HG03460 (cell line): ENCODE data around the gene C1R.

Source experiments
- ATAC-seq: cut with Tn5 transposase; IDR thresholded peaks from one replicate; pipeline ENCODE4 v1.9.1; 2021; ENCODE audit not compliant: unreplicated experiment

The C1R gene

GRCh38 chr12:7092229-7092985 is at the start of gene C1R:
Gene C1R, minus strand, starts transcription at chr12:7092445. Its CDS starts 57 bp downstream, at chr12:7092388.
- no peak for ATAC-seq

DNA sequence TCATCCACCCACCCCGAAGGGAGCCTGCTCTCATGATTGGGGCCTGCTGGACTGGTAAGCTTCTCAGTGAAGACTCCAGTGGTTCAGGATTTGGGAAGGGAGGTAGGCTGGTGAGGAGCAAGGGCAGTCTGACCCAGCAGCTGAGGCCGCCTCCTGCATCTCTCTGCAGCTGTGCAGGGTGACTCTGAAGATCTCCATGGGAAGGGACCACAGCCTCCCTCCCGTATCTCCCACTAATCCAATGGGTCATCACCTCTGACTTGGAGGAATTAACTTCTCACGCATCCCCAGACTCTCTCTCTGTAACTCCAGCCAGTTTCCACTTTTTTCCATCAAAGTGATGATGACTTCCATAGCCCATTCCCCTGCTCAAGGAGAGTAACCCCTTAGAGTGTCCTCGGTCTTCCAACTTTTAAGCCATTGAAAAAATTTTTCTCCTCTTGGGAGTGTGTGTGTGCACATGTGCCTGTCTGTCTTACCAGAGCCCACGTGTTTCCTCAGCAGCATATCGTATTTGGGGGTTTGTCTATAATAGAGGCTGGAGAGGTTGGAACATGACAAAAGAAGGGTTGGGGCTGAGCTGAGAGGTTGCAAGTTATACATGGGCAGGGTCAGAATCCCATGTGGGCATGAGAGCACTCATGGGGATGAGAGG is 49.2 kb upstream of the C1R start:
- no peak for ATAC-seq

DNA sequence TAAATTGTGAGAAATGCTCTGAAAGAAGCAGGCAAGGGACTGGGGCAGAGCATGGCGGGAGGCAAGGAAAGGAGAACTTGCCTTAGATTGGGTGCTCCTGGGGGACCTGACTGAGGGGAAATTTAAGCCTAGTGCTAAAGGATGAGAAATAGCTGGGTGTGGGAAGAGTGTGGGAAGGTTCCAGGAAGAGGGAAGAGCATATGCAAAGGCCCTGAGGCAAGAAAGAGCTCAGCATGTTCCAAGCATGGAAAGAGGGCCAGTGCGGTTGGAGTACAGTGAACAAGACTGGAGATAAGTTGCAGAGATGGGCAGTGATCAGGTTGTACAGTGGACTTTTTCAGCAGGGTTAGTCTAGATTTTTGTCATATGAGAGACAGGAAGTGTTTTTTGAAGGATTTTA is 47.0 kb upstream of the C1R start:
- no peak for ATAC-seq

DNA sequence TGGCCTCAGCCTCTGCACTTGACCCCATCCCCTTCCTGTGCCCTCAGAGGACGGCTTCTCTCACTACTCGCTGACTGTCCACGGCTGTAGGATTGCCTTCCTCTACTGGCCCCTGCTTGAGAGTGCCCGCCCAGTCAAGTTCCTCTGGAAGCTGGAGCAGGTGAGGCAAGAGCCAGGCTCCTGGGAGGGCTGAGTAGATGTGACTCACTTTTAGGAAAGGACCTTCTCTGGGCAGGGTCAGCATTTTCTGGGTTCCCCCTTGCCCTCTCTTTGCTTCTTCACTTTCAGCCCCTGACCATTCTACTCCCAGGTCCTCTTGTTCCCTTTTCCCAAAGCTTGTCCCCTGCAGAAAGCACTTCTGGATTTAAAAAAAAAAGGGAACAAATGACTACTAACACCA is 45.7 kb upstream of the C1R start:
- no peak for ATAC-seq

- no peak for ATAC-seq
These were observed 44.4 kb upstream of the C1R start for GRCh38 chr12:7136676-7137075.

DNA sequence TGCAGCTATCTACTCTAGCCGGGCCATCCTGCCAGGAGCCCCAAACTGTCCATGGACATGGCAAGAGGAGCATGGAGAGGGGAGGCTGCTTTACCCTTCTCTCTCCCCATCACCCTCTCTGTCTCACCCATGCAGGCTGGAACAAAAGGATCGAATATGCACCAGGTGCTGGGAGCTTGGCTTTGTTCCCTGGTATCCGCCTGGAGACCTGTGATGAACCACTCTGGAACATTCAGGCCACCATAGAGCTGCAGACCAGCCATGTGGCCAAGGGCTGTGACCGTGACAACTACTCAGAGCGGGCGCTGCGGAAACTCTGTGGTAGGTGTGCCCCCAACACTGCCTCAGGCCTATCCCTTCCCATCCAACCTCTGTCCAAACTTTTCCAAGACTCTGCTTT is 43.8 kb upstream of the C1R start:
- no peak for ATAC-seq

DNA sequence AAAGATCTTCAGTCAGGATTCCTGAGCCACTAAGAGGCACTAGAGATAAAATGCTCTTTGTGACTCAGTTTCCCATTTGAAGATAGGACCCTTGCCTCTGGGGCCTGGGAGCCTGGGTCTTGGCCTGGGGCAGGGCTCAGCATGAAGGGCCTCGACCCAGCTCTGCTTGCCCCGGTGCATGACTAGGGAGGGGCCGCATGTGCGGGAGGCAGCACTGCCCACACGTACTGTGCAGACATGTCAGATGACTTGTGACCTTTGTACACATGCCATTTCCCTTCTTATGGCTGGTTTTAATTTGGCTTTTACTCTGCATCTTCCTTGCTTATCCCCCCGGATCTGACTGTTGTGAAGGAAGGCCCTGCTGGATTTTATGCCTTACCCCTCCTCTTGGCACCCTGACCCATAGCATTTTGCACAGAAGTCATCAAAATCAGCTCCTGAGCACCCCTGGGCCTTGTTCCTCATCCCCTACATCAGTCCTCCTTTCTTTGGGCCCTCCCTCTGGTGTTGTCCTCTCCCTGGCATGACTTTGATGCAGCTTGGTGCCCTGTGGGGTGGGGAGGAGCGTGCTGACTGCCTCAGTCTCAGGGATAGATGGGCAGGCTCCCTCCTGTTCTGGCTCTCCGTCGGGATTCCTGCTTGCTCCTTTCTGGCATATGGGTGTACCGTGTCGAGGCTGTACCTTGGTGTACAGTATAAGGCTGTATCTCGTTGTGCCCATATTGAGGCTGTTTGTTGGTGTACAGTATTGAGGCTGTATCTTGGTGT is 42.3 kb upstream of the C1R start:
- no peak for ATAC-seq

GRCh38 chr12:7131502-7131866 is 39.2 kb upstream of the C1R start:
- ATAC-seq: no peak

- no peak for ATAC-seq
These were observed 38.7 kb upstream of the C1R start for GRCh38 chr12:7130701-7131501.

DNA sequence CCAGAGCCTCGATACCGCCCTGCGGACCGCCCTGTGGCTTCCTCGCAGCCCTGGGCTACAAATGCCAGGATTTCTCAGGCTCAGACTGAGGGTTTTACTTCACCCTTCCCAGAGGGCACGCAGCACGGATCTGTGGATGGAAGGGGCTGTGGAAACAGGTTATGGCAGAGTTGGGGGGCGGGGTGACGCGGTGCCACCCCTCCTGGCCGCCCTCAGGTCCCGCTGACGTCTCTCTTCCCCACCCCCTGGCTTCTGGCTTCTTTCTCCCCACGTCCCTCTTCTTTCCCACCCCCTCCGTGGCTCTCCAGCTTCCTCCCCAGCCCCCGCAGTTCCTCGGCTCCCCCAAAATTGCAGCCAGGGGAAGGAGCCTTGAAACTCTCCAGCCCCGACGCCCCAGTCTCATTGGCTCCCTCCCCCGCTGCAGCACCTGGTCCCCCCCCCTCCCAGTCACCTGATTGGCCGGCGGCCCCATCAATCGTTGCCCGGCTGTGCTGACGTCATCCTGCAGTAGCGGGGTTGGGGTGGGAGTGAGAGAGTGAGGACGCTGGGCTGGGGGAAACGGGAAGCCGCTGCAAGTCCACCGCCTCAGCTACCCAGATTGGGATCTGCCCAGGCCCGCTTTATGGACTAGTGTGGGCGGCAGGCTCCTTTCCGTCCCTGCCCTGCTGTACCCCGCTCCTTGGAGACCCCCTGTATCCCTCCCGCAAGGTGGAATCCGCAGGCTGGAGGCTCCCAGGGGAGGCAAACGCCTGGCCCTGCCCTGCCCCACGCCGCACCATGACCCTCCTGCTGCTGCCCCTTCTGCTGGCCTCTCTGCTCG is 37.8 kb upstream of the C1R start, which contains the start of gene CLSTN3:
TSS of gene CLSTN3 (plus strand) at position 500 of the 820 bp plus-strand sequence. CDS start at position 778, 278 bp downstream.
- peak; percentile 83 for ATAC-seq

DNA sequence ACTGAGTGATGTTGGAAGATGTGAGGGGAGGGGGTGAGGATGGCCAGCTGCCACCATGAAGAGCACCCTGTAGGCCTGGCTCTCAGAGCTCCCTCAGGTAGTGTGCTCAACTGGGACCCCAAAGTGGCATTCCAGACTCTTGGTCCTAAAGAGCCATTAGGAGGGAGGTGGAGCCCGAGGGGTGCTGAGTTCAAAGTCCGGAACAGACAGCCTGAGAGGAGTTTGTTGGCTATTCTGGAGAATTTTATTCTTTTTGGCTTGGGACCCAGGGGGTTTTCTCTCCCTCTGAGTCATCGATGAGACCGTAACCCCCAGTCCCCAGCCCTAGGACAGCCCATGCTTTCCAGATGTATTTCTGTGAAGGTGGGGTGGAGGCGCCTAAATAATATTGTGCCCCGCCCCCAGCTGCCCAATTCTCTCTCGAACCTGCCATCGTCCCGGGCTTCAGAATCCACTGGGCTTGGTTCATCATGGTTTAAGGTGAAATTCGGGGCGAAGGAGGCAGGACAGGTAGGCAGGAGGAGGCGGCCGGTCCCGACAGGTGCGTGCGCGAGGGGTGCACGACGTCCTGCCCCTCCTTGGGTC is 37.1 kb upstream of the C1R start:
- ATAC-seq: peak; percentile 18

GRCh38 chr12:7128681-7129286 is 36.5 kb upstream of the C1R start, which contains the start of gene RBP5:
Gene RBP5, minus strand, starts transcription at chr12:7128889. Its CDS starts 114 bp downstream, at chr12:7128775.
- no peak for ATAC-seq

- ATAC-seq: no peak
These were observed 35.8 kb upstream of the C1R start for GRCh38 chr12:7127916-7128626.

DNA sequence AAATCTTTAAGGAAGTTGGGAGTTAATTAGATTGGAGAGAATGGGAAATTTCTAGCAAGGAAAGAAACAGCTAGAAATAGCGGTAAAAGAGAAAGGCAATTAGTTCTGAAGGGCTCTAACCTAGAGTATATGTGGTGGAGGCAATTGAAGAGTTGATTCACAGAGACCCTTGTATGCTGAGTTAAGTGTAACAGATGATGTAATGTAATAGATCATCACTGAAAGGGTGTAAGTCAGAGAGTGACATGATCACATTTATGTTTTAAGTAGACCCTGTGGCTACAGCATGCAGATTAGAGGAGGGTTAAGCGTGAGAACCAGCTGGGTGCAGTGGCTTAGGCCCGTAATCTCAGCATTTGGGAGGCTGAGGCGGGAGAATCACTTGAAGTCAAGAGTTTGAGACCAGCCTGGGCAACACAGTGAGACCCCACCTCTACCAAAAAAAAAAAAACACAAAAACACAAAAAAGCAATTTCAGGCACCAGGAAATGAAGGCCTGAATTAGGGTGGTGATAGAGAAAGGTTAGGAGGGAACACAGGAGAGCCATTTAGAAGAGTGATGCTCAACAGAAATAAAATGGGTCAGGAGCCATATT is 33.5 kb upstream of the C1R start:
- no peak for ATAC-seq

GRCh38 chr12:7123806-7124522 is 31.7 kb upstream of the C1R start:
- ATAC-seq: no peak

- ATAC-seq: no peak
These were observed 30.8 kb upstream of the C1R start for GRCh38 chr12:7122811-7123769.
